NCI-H226 (cell line): ENCODE results near the gene SLC35A2.
"Not testable (repeated sequence)": the region's sequence is repeated elsewhere in the genome, so short reads cannot be mapped to it uniquely, and the experiment has no call there.

ENCODE experiments used
- DNase-seq: peaks from one replicate; pipeline ENCODE4 v3.0.0-alpha.2; 2015

The SLC35A2 gene

DNA sequence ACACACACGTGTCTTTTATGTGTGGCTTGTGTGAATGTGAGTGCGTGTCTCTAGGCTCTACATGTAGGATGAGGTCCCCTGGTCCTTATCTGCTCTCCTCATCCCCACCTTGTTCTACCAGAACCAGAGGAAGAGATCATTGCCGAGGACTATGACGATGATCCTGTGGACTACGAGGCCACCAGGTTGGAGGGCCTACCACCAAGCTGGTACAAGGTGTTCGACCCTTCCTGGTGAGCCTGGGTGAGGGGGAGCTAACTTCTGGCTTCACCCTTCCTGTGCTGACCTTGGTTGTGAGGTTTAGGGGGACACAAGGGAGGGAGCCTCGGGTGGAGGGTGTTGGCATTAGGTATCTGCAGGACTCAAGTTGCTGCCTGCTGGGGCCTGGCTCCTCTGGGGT lies 10.4 kb downstream of the SLC35A2 start:
- no peak for DNase-seq

DNA sequence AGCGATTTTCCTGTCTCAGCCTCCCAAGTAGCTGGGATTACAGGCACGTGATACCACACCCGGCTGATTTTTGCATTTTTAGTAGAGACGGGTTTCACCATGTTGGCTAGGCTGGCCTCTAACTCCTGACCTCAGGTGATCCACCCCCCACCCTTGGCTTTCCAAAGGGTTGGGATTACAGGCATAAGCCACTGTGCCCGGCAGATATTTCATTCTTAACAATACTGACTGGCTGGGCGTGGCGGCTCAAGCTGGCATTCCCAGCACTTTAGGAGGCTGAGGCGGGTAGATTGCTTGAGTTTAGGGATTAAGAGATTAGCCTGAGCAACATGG lies 12.4 kb downstream of the SLC35A2 start:
- no peak for DNase-seq

DNA sequence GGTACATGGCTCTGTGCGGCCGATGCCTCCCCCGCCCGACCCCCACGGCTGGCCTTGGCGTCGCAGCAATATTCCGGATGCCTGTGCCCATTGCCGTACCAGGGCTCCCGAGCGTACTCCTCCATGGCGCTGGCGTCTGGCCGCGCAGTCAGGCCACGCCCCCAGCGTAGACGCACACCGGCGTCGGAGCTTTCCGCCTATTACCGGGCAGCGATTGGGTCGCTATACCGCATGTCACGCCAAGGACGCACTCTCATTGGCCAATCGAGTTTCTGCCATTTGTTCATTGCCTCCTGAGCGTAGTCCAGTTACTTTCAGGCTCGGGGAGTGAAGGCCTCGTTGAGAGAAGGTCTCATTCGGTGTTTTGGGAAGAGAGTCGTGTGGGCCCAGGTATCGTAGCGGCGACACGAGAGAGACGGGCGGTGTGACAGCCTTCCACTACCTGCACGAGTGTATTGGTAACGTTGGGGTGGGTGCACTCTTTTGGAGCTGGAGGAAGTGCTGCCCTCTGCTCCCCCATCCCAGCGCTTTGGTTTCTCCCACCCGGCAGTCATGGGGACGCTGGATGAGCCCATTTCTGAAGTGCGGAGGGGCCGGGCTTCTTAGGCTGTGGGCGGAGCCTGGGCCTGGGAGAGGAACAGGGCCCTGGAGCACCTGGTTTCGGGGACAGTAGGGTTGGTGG lies 13.7 kb downstream of the SLC35A2 start, which contains the start of the genes PQBP1 and TIMM17B:
Gene PQBP1, plus strand, starts transcription at position 306 of the 682 bp plus-strand sequence. CDS start 580 bp downstream, outside the sequence.
Gene TIMM17B, minus strand, starts transcription at position 144 of the 682 bp plus-strand sequence. Its CDS starts 19 bp downstream, at position 125.
- peak; percentile 91 for DNase-seq

- DNase-seq: peak; percentile 63
Measured at GRCh38 chrX:48897157-48897624, 14.3 kb downstream of the SLC35A2 start.

DNA sequence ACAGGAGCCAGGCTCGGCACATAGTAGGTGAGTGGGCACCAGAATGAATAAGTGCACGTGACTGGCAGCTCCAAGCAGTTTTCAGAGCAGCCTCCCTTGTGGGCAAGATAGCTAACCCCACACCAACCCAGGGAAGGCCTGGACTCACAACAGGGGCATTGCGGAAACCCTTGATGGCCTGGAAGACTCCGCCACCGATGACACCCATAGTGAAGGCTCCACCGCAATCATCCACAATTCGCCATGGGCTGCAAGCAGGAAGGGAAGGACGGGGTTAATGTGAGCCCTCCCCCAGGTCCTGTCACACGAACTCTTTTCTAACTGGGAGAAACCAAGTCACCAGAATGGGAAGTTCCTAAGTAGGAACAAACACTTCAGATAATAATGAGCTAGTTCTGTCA lies 14.8 kb downstream of the SLC35A2 start:
- no peak for DNase-seq

DNA sequence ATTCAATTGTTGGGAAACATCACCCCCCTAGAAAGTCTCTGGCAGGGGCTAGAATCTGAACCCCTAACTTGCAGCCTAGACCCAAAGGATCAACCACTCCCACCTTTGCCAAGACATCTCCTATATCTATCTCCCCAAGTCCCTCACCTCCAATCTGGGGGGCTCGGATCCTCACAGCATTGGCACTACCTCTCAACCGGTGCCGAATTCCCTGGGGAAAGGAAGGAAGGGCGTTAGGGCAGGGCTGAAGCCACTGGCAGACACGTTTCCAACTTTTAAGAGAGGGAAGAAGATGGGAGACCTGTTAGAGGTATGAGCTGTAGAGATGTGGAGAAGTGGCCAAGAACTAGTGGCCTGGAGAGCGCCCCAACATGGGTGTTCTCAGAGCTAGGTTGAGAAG lies 16.6 kb downstream of the SLC35A2 start:
- no peak for DNase-seq

DNA sequence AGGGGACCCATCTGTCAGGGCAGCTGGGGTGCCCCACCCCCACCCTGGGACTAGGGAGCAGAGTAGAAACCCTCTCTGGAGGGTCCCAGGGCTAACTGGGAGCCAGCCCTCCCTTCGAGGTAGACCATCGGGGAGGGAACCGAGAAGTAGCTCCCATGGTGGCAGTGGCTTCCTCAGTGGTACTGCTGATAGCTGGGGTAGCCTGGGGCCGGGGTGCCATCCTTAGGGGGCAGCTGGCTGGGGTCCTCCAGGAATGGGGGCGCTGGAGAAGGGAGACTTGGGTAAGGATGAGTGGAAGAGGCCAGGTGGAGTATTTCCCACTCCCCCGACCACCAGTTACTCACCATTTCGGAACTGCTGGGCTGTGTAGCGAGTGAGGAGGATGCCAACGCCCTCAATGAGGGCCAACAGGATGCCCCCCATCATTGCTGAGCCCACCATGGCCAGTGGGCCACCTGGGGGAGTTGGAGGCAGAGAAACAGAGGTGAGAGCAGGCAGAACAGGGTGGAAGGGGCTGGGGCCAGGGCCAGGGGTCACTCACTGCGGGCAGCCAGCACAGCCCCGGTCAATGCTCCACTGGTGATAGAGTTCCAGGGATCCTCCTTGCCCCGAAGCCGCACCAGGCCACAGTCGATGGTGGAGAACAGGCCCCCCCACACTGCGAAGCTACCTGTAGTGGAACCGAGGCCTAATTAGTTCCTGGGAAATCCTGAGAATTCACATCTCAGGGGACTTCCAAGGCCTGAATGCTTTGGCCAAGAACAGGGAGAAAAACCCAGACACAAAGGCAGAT lies 17.7 kb downstream of the SLC35A2 start:
- DNase-seq: no peak

- no peak for DNase-seq
Measured at GRCh38 chrX:48892896-48893295, 18.6 kb downstream of the SLC35A2 start.

GRCh38 chrX:48891402-48892288 lies 19.8 kb downstream of the SLC35A2 start:
- peak; percentile 88 for DNase-seq

- no peak for DNase-seq
Measured at GRCh38 chrX:48890934-48891401, 20.5 kb downstream of the SLC35A2 start.

GRCh38 chrX:48890296-48890925 lies 21.0 kb downstream of the SLC35A2 start:
- no peak for DNase-seq

DNA sequence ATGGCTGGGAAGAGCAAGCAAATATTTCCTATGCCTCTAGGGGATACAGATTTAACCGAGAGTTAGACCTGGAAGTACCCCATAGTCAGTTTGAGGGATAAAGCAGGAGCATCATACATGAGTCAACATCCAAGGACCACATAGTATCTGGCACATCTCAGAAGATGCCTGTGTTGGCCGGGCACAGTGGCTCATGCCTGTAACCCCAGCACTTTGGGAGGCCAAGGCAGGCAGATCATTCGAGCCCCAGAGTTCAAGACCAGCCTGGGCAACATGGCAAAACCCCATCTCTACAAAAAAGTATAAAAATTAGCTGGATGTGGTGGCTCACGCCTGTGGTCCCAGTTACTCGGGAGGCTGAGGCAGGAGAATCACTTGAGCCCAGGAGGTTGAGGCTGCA lies 24.9 kb downstream of the SLC35A2 start:
- not testable (repeated sequence) for DNase-seq

DNA sequence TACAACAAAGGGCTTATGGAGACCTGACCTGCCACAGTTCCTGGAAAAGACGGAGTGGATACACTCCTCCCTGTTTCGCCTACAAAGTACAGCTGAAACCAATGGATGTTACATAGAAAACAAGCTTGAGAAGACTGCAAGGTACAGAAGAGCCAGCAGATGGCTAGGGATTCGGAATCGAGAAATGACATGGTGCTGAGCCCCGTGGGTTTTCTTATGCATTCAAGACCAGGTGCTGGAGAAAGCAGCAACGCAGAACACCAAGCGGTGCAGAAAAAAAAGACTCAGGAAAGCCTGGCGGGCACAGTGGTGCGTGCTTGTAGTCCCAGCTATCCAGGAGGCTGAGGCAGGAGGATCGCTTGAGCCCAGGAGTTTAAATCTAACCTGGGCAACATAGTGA lies 27.7 kb downstream of the SLC35A2 start:
- no peak for DNase-seq

GRCh38 chrX:48876944-48877343 lies 34.5 kb downstream of the SLC35A2 start:
- not testable (repeated sequence) for DNase-seq

GRCh38 chrX:48872017-48872416 lies 39.4 kb downstream of the SLC35A2 start:
- DNase-seq: not testable (repeated sequence)

GRCh38 chrX:48864210-48864609 lies 47.2 kb downstream of the SLC35A2 start:
- peak; percentile 73 for DNase-seq

GRCh38 chrX:48854898-48855297 lies 56.5 kb downstream of the SLC35A2 start:
- peak; percentile 21 for DNase-seq

DNA sequence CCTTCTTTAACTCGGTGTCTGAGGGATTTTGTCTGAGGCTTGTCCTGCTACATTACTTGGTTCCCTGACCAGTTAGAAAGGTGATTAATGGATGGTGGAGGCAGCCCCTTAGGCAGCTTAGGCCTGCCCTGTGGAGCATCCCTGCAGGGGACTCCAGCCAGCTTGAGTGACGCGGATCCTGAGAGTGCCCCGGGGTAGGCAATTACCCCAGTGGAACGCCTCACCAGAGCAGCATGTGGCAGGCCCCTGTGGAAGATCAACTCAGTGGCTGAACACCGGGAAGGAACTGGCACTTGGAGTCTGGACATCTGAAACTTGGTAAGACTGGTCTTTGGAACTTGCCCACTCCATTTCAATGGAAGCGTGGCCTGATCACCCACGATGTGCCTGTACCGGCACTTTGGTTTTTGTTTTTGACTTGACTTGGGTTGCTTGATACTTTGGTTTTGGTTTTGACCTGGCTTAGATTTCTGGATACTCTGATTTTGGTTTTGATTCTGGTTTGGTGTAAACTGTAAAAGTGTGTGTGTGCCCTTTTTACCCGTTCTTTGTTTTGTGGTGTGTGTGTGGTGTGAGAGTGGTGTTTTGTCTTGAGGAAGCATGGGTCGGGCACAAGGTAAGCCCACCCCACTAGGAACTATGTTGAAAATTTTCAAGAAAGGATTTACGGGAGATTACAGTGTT lies 57.2 kb downstream of the SLC35A2 start:
- DNase-seq: not testable (repeated sequence)

- not testable (repeated sequence) for DNase-seq
Measured at GRCh38 chrX:48853494-48853893, 58.0 kb downstream of the SLC35A2 start.
